Endodermal cell (in vitro differentiated cells): ENCODE measurements around the gene KIF5C. TPM values are rescaled to one million over a fixed set of nuclear protein-coding genes. Genes with fewer than 3 reads are reported as not detected.

Experiments used
- DNase-seq: peaks from one replicate; pipeline ENCODE4 v3.0.0-alpha.2; 2017
- H3K27ac ChIP-seq: 2 replicates; pipeline ENCODE4 v1.5.1; 2013; ENCODE audit warnings: mild to moderate bottlenecking, low read depth, low read length, moderate library complexity
- H3K27me3 ChIP-seq: 2 replicates; pipeline ENCODE4 v1.6.1; 2013; ENCODE audit warnings: mild to moderate bottlenecking, low read length, moderate library complexity; ENCODE audit not compliant: insufficient read depth, control insufficient read depth, poor library complexity, severe bottlenecking
- H3K36me3 ChIP-seq: 2 replicates; pipeline ENCODE4 v1.7.0; 2013; ENCODE audit warnings: mild to moderate bottlenecking, low read length, moderate library complexity; ENCODE audit not compliant: control insufficient read depth, insufficient read depth
- H3K4me1 ChIP-seq: one replicate; pipeline ENCODE4 v1.7.0; 2013; ENCODE audit warnings: low read length; ENCODE audit not compliant: control insufficient read depth, insufficient read depth
- H3K4me3 ChIP-seq: 2 replicates; pipeline ENCODE4 v1.5.1; 2013; ENCODE audit warnings: mild to moderate bottlenecking, low read length, moderate library complexity
- H3K9ac ChIP-seq: 2 replicates; pipeline ENCODE4 v1.6.1; 2013; ENCODE audit warnings: mild to moderate bottlenecking, low read length, moderate library complexity; ENCODE audit not compliant: poor library complexity, severe bottlenecking; ENCODE audit errors: extremely low read depth
- H3K9me3 ChIP-seq: 2 replicates; pipeline ENCODE4 v1.6.1; 2013; ENCODE audit warnings: mild to moderate bottlenecking, low read length, moderate library complexity; ENCODE audit not compliant: control insufficient read depth
- H3K27ac Mint-ChIP-seq: 2 replicates; pipeline ENCODE4 v1.8.0; 2020; ENCODE audit warnings: mixed read lengths
- H3K27me3 Mint-ChIP-seq: 2 replicates; pipeline ENCODE4 v1.8.0; 2021; ENCODE audit warnings: mild to moderate bottlenecking, mixed read lengths; ENCODE audit not compliant: insufficient read depth
- H3K36me3 Mint-ChIP-seq: 2 replicates; pipeline ENCODE4 v1.8.0; 2020; ENCODE audit warnings: low read depth, mixed read lengths
- H3K4me1 Mint-ChIP-seq: 2 replicates; pipeline ENCODE4 v1.8.0; 2020; ENCODE audit warnings: mixed read lengths
- H3K4me3 Mint-ChIP-seq: 2 replicates; pipeline ENCODE4 v1.8.0; 2020; ENCODE audit warnings: mild to moderate bottlenecking, moderate library complexity, mixed read lengths
- H3K9me3 Mint-ChIP-seq: 2 replicates; pipeline ENCODE4 v1.8.0; 2020; ENCODE audit warnings: mild to moderate bottlenecking, mixed read lengths
- CTCF ChIP-seq: fragments of 200-600 bp; sonication (generic); conservative IDR thresholded peaks from 2 replicates; pipeline ENCODE4 v1.5.0; 2021; ENCODE audit warnings: antibody characterized with exemption, mild to moderate bottlenecking
- WGBS, 2 experiments: methylation state at CpG; one replicate each; pipeline versions ENCODE4 v1.1.5 to v1.1.7; 2013; ENCODE audit warnings: missing lambda C conversion rate in 2 of 2, mixed read lengths in 1 of 2; ENCODE audit not compliant: insufficient coverage in 1 of 2, insufficient read length in 1 of 2; 5-methylcytosine and 5-hydroxymethylcytosine counted together
- total RNA-seq, 2 donors: library from RNA; stranded (reverse); fragmentation: NEBNext Ultra II Directional in 1 of 2; extraction: Animal tissue kit (Norgen Biotek cat#: 25700) in 1 of 2; gene quantifications; 2 replicates in 1 of 2; 3 replicates in 1 of 2; pipeline ENCODE4 v1.2.1, GENCODE V29; 2021

KIF5C gene
- total RNA-seq, 2 donors from 2014 or later = 39.1 to 41.9 TPM

DNA sequence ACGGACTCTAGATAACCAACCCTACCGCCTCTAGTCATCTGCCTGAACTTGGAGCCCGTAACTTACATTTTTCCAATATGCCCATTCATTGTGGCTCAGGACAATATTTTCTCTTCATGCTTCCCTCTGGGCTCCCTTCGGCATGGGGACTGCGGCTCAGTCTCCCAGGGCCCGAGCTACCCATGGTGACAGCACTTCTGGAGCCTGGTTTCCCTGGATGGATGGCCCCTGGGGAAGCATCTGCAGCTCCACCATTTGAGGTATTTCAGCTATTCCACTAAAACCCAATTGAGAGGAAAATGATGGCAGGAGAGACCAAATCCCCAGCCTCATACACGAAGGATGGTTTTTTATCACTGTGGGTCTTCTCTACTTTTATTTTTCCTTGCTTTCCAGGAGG lies 74.3 kb downstream of the KIF5C start:
- Histone ChIP-seq H3K4me3 (no peak overlapping the region), H3K27ac (no peak overlapping the region), H3K36me3 (peaks cover 58% of the 10 kb centered on the region), H3K9ac (no peak overlapping the region), H3K27me3 (peaks cover 52% of the 10 kb centered on the region), H3K9me3 (peaks cover 15% of the 10 kb centered on the region), H3K4me1 (no peaks in the 10 kb centered on the region)
- Mint-ChIP-seq H3K36me3 (peaks cover 59% of the 10 kb centered on the region), H3K4me1 (no peaks in the 10 kb centered on the region), H3K27me3 (peaks cover 49% of the 10 kb centered on the region), H3K9me3 (peaks cover 6% of the 10 kb centered on the region), H3K4me3 (no peak overlapping the region), H3K27ac (no peak overlapping the region)
- 92 to 100% methylated on average over 4 to 7 of the region's 7 CpGs for WGBS, 2 experiments
- no peak for TF ChIP-seq CTCF
- DNase-seq = no peak

DNA sequence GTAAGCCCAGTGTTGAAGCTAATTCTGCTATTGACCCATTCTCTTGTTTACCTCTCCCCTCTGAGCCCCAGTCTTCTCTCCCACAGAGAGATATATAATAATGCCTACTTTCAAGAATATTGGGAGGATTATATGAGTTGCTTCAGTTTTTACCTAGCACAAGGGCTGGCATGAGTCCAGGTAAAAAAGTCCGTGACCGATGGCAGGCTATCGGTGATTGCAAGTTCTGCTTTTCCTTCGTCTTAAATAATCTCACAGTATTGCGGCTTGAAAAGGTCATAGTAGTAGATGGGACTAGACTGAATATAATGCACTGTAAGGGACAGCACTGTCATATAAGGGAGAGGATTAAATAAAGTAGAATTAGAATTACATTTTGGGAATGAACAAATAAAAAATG lies 77.6 kb downstream of the KIF5C start:
- Histone ChIP-seq H3K4me3 (no peak overlapping the region), H3K4me1 (no peaks in the 10 kb centered on the region), H3K36me3 (peaks cover 49% of the 10 kb centered on the region), H3K9ac (no peak overlapping the region), H3K9me3 (no peaks in the 10 kb centered on the region), H3K27me3 (peaks cover 21% of the 10 kb centered on the region), H3K27ac (no peak overlapping the region)
- Mint-ChIP-seq H3K27ac (no peak overlapping the region), H3K27me3 (peaks cover 26% of the 10 kb centered on the region), H3K9me3 (no peaks in the 10 kb centered on the region), H3K4me1 (no peaks in the 10 kb centered on the region), H3K36me3 (peaks cover 46% of the 10 kb centered on the region), H3K4me3 (no peak overlapping the region)
- 97 to 98% methylated on average over 5 of the region's 5 CpGs for WGBS, 2 experiments
- DNase-seq = no peak
- TF ChIP-seq CTCF = no peak

DNA sequence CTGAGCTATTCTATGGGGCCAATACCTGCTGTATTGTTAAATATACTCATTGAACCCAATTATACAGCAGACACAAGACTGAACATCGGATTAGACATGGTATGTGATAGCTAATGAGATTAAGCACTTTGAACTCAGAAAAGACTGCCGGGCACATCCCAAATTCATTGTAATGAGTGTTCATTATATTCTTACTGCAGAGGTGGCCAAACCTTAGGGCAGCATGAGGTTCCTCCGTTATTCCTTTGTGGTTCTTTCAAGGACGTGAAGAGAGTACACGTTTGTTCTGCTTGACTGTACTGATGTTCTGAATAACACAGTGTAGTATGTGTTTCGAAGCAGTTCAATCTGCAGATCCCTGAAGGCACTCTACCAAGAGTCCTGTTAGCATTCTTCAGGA lies 78.4 kb downstream of the KIF5C start:
- Histone ChIP-seq H3K4me3 (no peak overlapping the region), H3K9me3 (no peaks in the 10 kb centered on the region), H3K36me3 (peaks cover 55% of the 10 kb centered on the region), H3K4me1 (no peaks in the 10 kb centered on the region), H3K9ac (no peak overlapping the region), H3K27ac (no peak overlapping the region), H3K27me3 (peaks cover 18% of the 10 kb centered on the region)
- peaks cover 47% of the 10 kb centered on the region for H3K36me3 Mint-ChIP-seq
- H3K4me3 Mint-ChIP-seq = no peak overlapping the region
- H3K9me3 Mint-ChIP-seq = no peaks in the 10 kb centered on the region
- TF ChIP-seq CTCF = no peak
- DNase-seq = no peak
- no peaks in the 10 kb centered on the region for H3K4me1 Mint-ChIP-seq
- peaks cover 21% of the 10 kb centered on the region for H3K27me3 Mint-ChIP-seq
- WGBS, 2 experiments = 89 to 91% methylated on average over 6 of the region's 6 CpGs
- H3K27ac Mint-ChIP-seq = no peak overlapping the region
